Central memory CD8-positive, alpha-beta T cell (primary cell): Measurements from ENCODE around the gene PPP1R3A.
"Not testable (repeated sequence)": the region's sequence is repeated elsewhere in the genome, so short reads cannot be mapped to it uniquely, and the experiment has no call there.

Experiments
- ATAC-seq: fragments of 150-1000 bp; cut with Tn5 transposase; replicated peaks from 2 replicates; pipeline ENCODE4 v1.10.0; 2022; ENCODE audit warnings: mild to moderate bottlenecking, moderate FRiP score, moderate number of reproducible peaks; ENCODE audit not compliant: poor library complexity, severe bottlenecking; ENCODE audit errors: extremely low read depth
- DNase-seq, 2 donors: peaks; one replicate each; pipeline ENCODE4 v3.0.0; 2021; ENCODE audit warnings: low spot score in 2 of 2
- H3K27ac Mint-ChIP-seq: one replicate; pipeline ENCODE4 v1.8.0; 2022; ENCODE audit warnings: low read depth, mild to moderate bottlenecking, moderate library complexity, mixed read lengths
- H3K27me3 Mint-ChIP-seq: one replicate; pipeline ENCODE4 v1.8.0; 2022; ENCODE audit warnings: mixed read lengths
- H3K36me3 Mint-ChIP-seq: one replicate; pipeline ENCODE4 v1.8.0; 2022; ENCODE audit warnings: mild to moderate bottlenecking, moderate library complexity, mixed read lengths; ENCODE audit not compliant: insufficient read depth
- H3K4me1 Mint-ChIP-seq: one replicate; pipeline ENCODE4 v1.8.0; 2022; ENCODE audit warnings: mixed read lengths
- H3K4me3 Mint-ChIP-seq: one replicate; pipeline ENCODE4 v1.8.0; 2022; ENCODE audit warnings: mild to moderate bottlenecking, moderate library complexity, mixed read lengths
- H3K9me3 Mint-ChIP-seq: one replicate; pipeline ENCODE4 v1.8.0; 2022; ENCODE audit warnings: mixed read lengths

PPP1R3A gene, protein sequence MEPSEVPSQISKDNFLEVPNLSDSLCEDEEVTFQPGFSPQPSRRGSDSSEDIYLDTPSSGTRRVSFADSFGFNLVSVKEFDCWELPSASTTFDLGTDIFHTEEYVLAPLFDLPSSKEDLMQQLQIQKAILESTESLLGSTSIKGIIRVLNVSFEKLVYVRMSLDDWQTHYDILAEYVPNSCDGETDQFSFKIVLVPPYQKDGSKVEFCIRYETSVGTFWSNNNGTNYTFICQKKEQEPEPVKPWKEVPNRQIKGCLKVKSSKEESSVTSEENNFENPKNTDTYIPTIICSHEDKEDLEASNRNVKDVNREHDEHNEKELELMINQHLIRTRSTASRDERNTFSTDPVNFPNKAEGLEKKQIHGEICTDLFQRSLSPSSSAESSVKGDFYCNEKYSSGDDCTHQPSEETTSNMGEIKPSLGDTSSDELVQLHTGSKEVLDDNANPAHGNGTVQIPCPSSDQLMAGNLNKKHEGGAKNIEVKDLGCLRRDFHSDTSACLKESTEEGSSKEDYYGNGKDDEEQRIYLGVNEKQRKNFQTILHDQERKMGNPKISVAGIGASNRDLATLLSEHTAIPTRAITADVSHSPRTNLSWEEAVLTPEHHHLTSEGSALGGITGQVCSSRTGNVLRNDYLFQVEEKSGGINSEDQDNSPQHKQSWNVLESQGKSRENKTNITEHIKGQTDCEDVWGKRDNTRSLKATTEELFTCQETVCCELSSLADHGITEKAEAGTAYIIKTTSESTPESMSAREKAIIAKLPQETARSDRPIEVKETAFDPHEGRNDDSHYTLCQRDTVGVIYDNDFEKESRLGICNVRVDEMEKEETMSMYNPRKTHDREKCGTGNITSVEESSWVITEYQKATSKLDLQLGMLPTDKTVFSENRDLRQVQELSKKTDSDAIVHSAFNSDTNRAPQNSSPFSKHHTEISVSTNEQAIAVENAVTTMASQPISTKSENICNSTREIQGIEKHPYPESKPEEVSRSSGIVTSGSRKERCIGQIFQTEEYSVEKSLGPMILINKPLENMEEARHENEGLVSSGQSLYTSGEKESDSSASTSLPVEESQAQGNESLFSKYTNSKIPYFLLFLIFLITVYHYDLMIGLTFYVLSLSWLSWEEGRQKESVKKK

DNA sequence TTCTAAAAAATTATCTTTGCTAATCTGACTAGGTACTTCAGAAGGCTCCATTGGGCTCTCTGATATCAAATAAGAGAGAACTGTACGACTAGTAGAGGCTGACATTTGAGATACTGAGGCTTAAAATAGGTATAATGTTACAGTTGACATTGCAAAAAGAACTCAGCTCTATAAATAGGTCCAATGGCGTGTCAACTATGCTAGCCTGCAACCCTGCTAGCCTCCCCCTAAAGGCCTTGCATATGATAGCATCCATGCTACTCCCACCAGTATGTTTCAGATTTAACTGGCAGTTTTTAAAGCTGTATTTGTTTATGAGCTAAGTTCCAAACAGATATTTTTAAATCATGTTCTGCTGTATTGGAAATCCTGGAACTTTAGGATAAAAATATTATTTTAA is at the start of gene PPP1R3A:
TSS of gene PPP1R3A (minus strand) at position 64 of the 400 bp plus-strand sequence. CDS start at position 51, 13 bp downstream.
- Mint-ChIP-seq H3K9me3 (no peaks in the 10 kb centered on the region), H3K27me3 (no peaks in the 10 kb centered on the region), H3K27ac (no peak within 1 kb of the TSS), H3K4me1 (no peaks in the 10 kb centered on the region), H3K36me3 (no peaks in the 10 kb centered on the region), H3K4me3 (no peak within 1 kb of the TSS)
- ATAC-seq (no peak), DNase-seq (no peak)

DNA sequence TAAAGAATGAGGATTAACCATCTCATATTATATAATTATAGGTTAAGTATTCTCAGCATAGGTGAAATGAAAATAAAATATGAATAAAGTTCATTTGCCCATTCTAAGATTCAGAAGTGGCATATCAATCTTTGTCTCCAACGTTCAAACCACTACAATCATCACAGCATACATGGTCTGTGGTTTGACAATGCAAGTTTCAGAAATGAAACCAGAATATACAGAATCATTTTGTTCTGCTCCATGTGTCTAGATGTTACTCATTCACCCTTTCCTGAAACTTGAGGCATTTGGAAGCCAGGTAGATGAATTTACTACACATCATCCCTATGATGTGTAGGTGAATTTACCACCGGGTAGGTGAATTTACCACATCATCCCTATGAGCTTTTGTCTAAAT is 44.5 kb upstream of the PPP1R3A start:
- H3K27me3 Mint-ChIP-seq = no peaks in the 10 kb centered on the region

DNA sequence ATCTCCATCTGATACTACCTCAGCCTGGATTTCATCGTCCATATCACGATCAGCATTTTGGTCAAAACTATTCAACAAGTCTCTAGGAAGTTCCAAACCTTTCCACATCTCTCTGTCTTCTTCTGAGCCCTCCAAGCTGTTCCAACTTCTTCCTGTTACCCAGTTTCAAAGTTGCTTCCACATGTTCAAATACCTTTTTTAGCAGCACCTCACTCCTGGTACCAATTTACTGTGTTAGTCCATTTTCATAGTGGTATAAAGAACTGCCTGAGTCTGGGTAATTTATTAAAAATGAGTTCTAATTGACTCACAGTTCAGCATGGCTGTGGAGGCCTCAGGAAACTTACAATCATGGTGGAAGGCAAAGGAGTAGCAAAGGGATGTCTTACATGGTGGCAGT is 41.1 kb upstream of the PPP1R3A start:
- no peak overlapping the region for H3K27ac Mint-ChIP-seq
- no peaks in the 10 kb centered on the region for H3K36me3 Mint-ChIP-seq
- H3K4me3 Mint-ChIP-seq = no peak overlapping the region
- no peaks in the 10 kb centered on the region for H3K4me1 Mint-ChIP-seq
- DNase-seq = no peak
- peaks cover 16% of the 10 kb centered on the region for H3K9me3 Mint-ChIP-seq
- ATAC-seq = no peak
- no peaks in the 10 kb centered on the region for H3K27me3 Mint-ChIP-seq

More for the DNA sequence above, 44.5 kb upstream of the PPP1R3A start:
- H3K9me3 Mint-ChIP-seq = peaks cover 21% of the 10 kb centered on the region
- no peak overlapping the region for H3K27ac Mint-ChIP-seq
- ATAC-seq (no peak), DNase-seq (no peak)
- H3K36me3 Mint-ChIP-seq = no peaks in the 10 kb centered on the region
- no peaks in the 10 kb centered on the region for H3K4me1 Mint-ChIP-seq
- H3K4me3 Mint-ChIP-seq = no peak overlapping the region

DNA sequence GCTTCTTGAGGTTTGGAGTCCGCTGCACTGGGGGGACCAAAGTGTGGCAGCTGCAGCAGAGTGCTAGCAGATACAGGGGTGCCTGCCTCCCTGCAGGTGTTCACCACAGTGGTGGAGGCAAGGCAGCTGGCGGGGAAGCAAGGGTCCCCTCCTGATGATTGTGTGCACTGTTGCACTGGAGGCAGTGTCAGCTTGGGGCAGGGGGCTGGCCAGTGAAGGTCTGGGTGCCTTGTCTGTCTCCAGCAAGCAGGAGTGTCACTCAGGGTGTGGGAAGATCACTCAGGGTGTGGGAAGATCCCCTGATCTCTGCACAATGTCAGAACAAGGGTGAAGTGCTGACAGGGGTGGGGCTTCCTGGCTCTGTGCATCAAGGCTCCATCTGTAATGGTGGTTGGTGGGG is 36.3 kb upstream of the PPP1R3A start:
- Mint-ChIP-seq H3K9me3 (peaks cover 32% of the 10 kb centered on the region), H3K27ac (no peak overlapping the region), H3K4me3 (no peak overlapping the region), H3K36me3 (no peaks in the 10 kb centered on the region), H3K4me1 (no peaks in the 10 kb centered on the region), H3K27me3 (no peaks in the 10 kb centered on the region)
- ATAC-seq (no peak), DNase-seq (no peak)

DNA sequence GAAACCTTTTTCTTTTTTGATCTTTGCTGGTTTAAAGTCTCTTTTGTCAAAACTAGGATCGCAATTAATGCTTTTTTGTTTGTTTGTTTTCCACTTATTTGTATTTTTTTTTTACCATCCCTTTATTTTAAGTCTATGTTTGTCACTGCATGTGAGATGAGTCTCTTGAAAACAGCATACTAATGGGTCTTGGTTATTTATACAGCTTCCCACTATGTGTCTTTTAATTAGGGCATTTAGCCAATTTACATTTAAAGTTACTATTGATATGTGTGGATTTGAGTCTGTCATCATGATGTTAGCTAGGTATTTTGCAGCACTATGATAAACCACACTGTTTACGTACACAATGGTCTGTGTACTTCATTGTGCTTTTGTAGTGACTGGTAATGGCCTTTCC is 34.7 kb upstream of the PPP1R3A start:
- H3K4me1 Mint-ChIP-seq = no peaks in the 10 kb centered on the region
- ATAC-seq = no peak

DNA sequence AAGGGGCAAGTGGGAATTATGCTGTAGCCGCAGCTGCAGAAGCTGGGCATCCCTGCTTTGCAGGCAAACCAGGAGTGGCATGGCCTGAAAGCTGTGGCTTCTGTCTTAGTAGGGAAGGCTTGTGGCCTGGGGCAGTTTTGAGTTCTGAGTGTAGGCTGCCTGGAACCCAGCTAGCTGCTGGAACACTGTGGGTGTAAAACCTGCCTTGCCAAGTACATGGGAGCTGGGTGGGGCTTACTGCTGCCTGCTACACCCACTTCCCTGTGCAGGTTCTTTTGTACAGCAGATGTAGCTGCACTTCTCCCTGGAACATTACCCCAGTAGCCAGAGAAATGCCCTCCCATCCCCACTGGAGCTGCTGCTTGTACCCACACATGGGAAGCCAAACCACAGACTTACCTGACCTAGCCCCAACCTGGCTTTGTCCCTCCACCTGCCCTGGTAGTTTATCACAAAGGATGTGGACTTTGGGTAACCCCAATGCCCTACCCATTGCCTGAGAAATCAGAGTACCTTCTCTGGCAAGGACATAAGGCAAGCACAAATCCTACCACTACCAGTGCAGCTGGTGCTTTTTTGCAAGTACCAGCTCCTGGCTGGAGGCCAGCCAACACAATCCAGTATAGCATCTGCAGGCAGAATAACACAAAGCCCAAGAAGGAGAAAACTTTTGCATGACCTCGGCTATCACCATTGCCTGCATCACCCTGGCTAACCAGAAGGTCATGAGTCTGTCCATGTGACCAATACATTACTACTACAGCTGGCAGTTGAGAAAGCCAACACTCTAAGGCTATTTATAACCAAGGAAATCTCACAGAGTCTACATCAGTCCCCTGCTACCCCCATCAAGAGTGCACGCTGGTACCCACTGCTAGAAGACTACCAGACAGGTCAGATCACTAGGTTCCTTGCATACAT is 26.5 kb upstream of the PPP1R3A start:
- Mint-ChIP-seq H3K9me3 (no peaks in the 10 kb centered on the region), H3K27ac (no peak overlapping the region), H3K4me3 (no peak overlapping the region), H3K36me3 (no peaks in the 10 kb centered on the region), H3K27me3 (no peaks in the 10 kb centered on the region), H3K4me1 (no peaks in the 10 kb centered on the region)
- DNase-seq (no peak), ATAC-seq (no peak)

More for the DNA sequence above, 34.7 kb upstream of the PPP1R3A start:
- peaks cover 20% of the 10 kb centered on the region for H3K9me3 Mint-ChIP-seq
- no peaks in the 10 kb centered on the region for H3K36me3 Mint-ChIP-seq
- no peak for DNase-seq
- no peaks in the 10 kb centered on the region for H3K27me3 Mint-ChIP-seq
- no peak overlapping the region for H3K27ac Mint-ChIP-seq
- no peak overlapping the region for H3K4me3 Mint-ChIP-seq

DNA sequence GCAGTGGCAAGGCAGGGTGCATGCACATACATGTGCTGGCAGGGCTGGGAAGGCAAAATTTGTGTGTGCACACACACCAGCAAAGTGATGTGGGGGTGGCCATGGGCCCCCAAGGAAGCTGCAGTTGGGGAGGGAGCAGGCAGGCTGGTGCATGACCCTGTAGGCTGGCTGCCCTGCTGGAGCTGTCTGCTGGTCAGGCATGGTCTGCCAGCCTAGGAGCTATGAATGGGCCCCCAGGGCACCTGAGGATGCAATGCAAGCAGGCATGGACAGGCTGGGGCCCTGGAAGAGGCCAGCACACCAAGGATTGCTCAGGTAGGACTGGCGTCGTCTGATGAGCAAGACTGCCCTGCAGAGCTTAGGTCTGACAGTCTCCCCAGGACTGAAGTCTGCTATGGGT is 18.2 kb upstream of the PPP1R3A start:
- Mint-ChIP-seq H3K4me3 (no peak overlapping the region), H3K27ac (no peak overlapping the region), H3K9me3 (peaks cover 14% of the 10 kb centered on the region), H3K4me1 (no peaks in the 10 kb centered on the region), H3K27me3 (no peaks in the 10 kb centered on the region), H3K36me3 (no peaks in the 10 kb centered on the region)
- no peak for DNase-seq
- ATAC-seq = no peak

DNA sequence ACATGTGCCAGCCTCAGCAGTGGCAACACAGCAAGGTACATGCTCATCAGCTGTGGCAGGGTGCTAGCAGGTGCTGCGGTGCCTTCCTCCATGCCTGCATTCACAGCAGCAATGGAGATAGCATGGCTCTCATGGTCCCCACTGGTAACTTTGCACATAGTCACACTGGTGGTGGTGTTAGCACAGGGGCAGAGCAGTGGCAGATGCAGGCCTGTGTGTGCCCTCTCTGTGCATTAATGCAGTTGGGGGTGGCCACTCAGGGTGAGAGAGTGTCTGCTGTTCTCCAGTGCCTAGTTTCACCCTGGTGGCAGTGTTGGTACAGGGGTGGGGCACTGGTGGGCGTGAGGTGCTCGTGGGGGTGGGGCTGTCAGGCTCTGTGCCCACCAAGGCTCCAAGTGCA is 17.7 kb upstream of the PPP1R3A start:
- no peak for ATAC-seq
- Mint-ChIP-seq H3K27ac (no peak overlapping the region), H3K4me3 (no peak overlapping the region), H3K4me1 (no peaks in the 10 kb centered on the region), H3K9me3 (peaks cover 18% of the 10 kb centered on the region), H3K27me3 (no peaks in the 10 kb centered on the region), H3K36me3 (no peaks in the 10 kb centered on the region)
- no peak for DNase-seq

DNA sequence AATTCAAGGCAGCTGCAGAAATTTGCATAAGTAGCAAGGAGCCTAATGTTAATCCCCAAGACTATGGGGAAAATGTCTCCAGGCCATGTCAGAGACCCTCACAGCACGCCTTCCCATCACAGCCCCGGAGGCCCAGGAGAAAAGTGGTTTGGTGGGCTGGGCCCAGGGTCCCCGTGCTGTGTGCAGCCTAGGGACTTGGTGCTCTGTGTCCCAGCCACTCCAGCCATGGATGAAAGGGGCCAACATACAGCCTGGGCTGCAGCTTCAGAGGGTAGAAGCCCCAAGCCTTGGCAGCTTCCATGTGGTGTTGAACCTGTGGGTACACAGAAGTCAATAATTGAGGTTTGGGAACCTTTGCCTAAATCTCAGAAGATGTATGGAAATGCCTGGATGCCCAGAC is 10.6 kb upstream of the PPP1R3A start:
- not testable (repeated sequence) for ATAC-seq, H3K27ac Mint-ChIP-seq, H3K36me3 Mint-ChIP-seq, H3K4me3 Mint-ChIP-seq, H3K27me3 Mint-ChIP-seq, H3K4me1 Mint-ChIP-seq, DNase-seq
- H3K9me3 Mint-ChIP-seq = peaks cover 21% of the 10 kb centered on the region

DNA sequence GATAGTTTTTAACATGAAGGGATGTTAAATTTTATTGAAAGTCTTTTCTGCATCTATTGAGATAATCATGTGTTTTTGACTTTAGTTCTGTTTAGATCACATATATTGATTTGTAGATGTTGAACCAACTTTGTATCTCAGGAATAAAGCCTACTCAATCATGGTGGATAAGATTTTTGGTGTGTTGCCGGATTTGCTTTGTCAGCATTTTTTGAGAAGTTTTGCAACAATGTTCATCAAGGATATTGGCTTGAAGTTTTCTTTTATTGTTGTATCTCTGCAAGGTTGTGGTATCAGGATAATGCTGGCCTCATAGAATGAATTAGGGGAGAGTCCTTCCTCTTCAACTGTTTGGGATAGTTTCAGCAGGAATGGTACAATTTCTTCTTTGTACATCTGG is 9.3 kb upstream of the PPP1R3A start:
- DNase-seq = no peak
- Mint-ChIP-seq H3K9me3 (peaks cover 21% of the 10 kb centered on the region), H3K4me3 (no peak overlapping the region), H3K27ac (no peak overlapping the region), H3K4me1 (no peaks in the 10 kb centered on the region), H3K36me3 (no peaks in the 10 kb centered on the region), H3K27me3 (no peaks in the 10 kb centered on the region)
- no peak for ATAC-seq

DNA sequence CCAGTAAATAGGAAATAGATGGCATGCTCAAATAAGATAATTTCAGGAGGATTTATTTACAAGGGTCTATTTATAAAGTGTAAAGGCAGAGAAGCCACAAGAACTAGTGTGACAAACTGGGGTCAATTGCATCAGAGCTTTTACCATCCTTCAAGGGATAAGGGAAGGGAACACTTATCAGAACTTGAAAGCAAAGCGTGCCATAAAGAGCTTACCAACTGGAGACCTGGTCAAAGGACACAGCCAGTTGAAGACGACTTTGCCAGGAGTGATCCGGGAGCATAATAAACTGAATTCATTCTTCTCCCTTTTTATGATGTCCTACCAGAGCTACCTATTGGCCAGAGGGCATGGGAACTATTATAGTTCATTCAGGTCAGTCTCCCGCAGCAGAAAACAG is 3.2 kb upstream of the PPP1R3A start:
- DNase-seq = no peak
- Mint-ChIP-seq H3K9me3 (no peaks in the 10 kb centered on the region), H3K27me3 (no peaks in the 10 kb centered on the region), H3K4me1 (no peaks in the 10 kb centered on the region), H3K4me3 (no peak overlapping the region), H3K36me3 (no peaks in the 10 kb centered on the region), H3K27ac (no peak overlapping the region)
- no peak for ATAC-seq

DNA sequence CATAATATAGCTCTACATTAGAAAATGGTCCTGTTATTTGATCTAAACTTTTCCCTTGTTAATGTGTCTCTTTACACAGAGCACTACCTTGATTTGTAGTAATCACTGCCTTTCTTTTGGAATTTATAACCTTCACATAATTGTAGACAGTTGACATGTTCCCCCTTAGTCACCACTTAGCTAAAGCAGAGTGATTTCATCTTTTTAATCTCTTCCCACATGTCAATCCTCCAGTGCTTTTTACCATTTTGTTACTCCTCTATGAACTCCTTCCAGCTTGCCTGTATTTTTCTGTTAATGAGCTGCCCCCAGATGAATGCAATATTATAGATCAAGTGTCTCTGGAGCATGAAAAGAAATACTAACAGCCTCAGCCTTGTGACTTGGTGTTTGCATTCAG is 2.6 kb upstream of the PPP1R3A start:
- no peaks in the 10 kb centered on the region for H3K4me1 Mint-ChIP-seq
- H3K9me3 Mint-ChIP-seq = no peaks in the 10 kb centered on the region
- H3K4me3 Mint-ChIP-seq = no peak overlapping the region
- H3K27me3 Mint-ChIP-seq = no peaks in the 10 kb centered on the region
- DNase-seq = no peak
- H3K27ac Mint-ChIP-seq = no peak overlapping the region
- ATAC-seq = no peak
- H3K36me3 Mint-ChIP-seq = no peaks in the 10 kb centered on the region
